OCI-LY1 (cell line): Measurements from ENCODE around the gene MOB3C.

Experiments
- H2AFZ ChIP-seq: fragments of 200-600 bp; sonication (generic), shearing (Covaris generic); 2 replicates; pipeline ENCODE4 v1.6.0; 2014; ENCODE audit warnings: antibody characterized with exemption, mild to moderate bottlenecking, low read length
- H3F3A ChIP-seq: fragments of 200-600 bp; sonication (generic), shearing (Covaris generic); 2 replicates; pipeline ENCODE4 v1.6.0; 2014; ENCODE audit warnings: mild to moderate bottlenecking, antibody characterized with exemption, low read length, moderate library complexity; ENCODE audit not compliant: insufficient read depth
- H3K27ac ChIP-seq: fragments of 200-600 bp; sonication (generic); 2 replicates; pipeline ENCODE4 v1.5.1; 2014; ENCODE audit warnings: low read length, mixed run types, mild to moderate bottlenecking, low read depth; ENCODE audit not compliant: poor library complexity, severe bottlenecking
- H3K27me3 ChIP-seq: fragments of 200-600 bp; sonication (generic); 2 replicates; pipeline ENCODE4 v1.6.0; 2014; ENCODE audit warnings: antibody characterized with exemption, mild to moderate bottlenecking, low read length, moderate library complexity; ENCODE audit not compliant: insufficient read depth
- H3K36me3 ChIP-seq: fragments of 200-600 bp; sonication (generic); 2 replicates; pipeline ENCODE4 v1.6.1; 2014; ENCODE audit warnings: mild to moderate bottlenecking, antibody characterized with exemption, low read length, moderate library complexity, mixed read lengths; ENCODE audit not compliant: insufficient read depth
- H3K4me1 ChIP-seq: fragments of 200-600 bp; sonication (generic); 2 replicates; pipeline ENCODE4 v1.5.1; 2014; ENCODE audit warnings: mild to moderate bottlenecking, low read length, moderate library complexity; ENCODE audit not compliant: insufficient read depth, severe bottlenecking
- H3K4me2 ChIP-seq: fragments of 200-600 bp; sonication (generic), shearing (Covaris generic); 2 replicates; pipeline ENCODE4 v1.6.1; 2014; ENCODE audit warnings: low read length
- H3K4me3 ChIP-seq: fragments of 200-600 bp; sonication (generic); 2 replicates; pipeline ENCODE4 v1.5.1; 2014; ENCODE audit warnings: low read length, low read depth, mild to moderate bottlenecking, mixed read lengths; ENCODE audit not compliant: poor library complexity, severe bottlenecking
- H3K79me2 ChIP-seq: fragments of 200-600 bp; shearing (Covaris generic); 2 replicates; pipeline ENCODE4 v1.6.1; 2016; ENCODE audit warnings: mixed run types, low read length, mixed read lengths; ENCODE audit not compliant: insufficient read depth
- H3K9ac ChIP-seq: fragments of 200-600 bp; sonication (generic), shearing (Covaris generic); 2 replicates; pipeline ENCODE4 v1.6.1; 2014; ENCODE audit warnings: mild to moderate bottlenecking, low read length, mixed read lengths
- H3K9me2 ChIP-seq: fragments of 200-600 bp; sonication (generic), shearing (Covaris generic); 2 replicates; pipeline ENCODE4 v1.6.1; 2014; ENCODE audit warnings: low read depth, mild to moderate bottlenecking, low read length, mixed read lengths
- H3K9me3 ChIP-seq: fragments of 200-600 bp; shearing (Covaris generic); 2 replicates; pipeline ENCODE4 v1.6.1; 2014; ENCODE audit warnings: low read length, mixed read lengths
- H4K20me1 ChIP-seq: fragments of 200-600 bp; sonication (generic), shearing (Covaris generic); 2 replicates; pipeline ENCODE4 v1.6.0; 2016; ENCODE audit warnings: mild to moderate bottlenecking, low read length; ENCODE audit not compliant: insufficient read depth
- CTCF ChIP-seq: fragments of 200-600 bp; sonication (generic), shearing (Covaris generic); IDR thresholded peaks from 2 replicates; pipeline ENCODE4 v1.5.1; 2017; ENCODE audit warnings: mild to moderate bottlenecking, antibody characterized with exemption, low read length, moderate library complexity, mixed read lengths
- EZH2 ChIP-seq: fragments of 200-600 bp; sonication (generic), shearing (Covaris generic); IDR thresholded peaks from 2 replicates; pipeline ENCODE4 v1.8.0; 2017; ENCODE audit warnings: borderline replicate concordance, mixed run types, mild to moderate bottlenecking, antibody characterized with exemption, low read length, moderate library complexity, mixed read lengths

The MOB3C gene

DNA sequence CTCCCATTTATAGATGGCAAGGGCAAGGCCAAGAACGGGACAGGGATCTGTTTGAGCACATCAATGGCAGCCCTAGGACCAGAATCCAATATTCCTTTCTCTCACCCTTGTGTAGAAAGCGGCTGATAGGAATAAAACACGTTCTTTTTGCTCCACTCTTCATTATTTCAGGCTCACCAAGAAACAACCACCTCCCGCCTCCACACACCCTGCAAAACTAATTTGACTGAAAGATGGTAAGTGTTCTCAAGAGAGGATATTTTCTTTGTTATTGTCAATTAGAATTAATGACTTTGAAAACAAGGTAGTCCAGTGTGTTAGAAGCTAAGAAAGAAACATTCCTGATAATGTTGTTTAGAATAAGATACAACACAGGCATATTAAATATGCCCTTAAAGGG, 53.3 kb downstream of the MOB3C start:
- no peak overlapping the region for H3K4me3 ChIP-seq
- no peaks in the 10 kb centered on the region for H3F3A ChIP-seq
- no peak overlapping the region for H3K27ac ChIP-seq
- H3K27me3 ChIP-seq, result no peaks in the 10 kb centered on the region
- H3K36me3 ChIP-seq, result peaks cover 5% of the 10 kb centered on the region; the same call in 1 of the 2 replicates
- H2AFZ ChIP-seq, result no peak overlapping the region
- no peaks in the 10 kb centered on the region for H4K20me1 ChIP-seq
- no peaks in the 10 kb centered on the region for H3K9me3 ChIP-seq
- no peaks in the 10 kb centered on the region for H3K79me2 ChIP-seq
- H3K9me2 ChIP-seq, result no peaks in the 10 kb centered on the region
- H3K9ac ChIP-seq, result no peak overlapping the region
- no peaks in the 10 kb centered on the region for H3K4me1 ChIP-seq
- TF ChIP-seq EZH2 (no peak), CTCF (no peak)
- no peak overlapping the region for H3K4me2 ChIP-seq

DNA sequence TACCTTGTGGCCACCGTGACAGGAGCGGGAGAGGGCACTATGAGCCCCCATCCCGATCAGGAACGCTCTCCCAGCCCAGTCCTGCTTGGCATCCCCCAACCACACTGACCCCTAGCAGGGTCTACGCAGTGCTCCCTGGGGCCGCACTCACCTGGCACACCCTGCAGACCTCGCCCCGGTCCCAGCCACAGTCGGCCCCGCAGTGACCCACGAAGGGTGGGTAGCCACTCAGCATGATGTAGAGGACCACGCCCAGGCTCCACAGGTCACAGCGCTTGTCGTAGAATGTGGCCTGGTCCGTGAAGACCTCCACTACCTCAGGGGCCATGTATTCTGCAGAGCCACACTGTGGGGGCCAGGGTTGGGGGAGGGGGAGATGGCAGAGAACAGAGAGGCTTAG, 54.1 kb downstream of the MOB3C start:
- Histone ChIP-seq H3K36me3 (peaks cover 4% of the 10 kb centered on the region; the same call in 1 of the 2 replicates), H3K27me3 (no peaks in the 10 kb centered on the region), H3K9ac (no peak overlapping the region), H3K9me2 (no peaks in the 10 kb centered on the region), H3F3A (no peaks in the 10 kb centered on the region), H3K79me2 (no peaks in the 10 kb centered on the region), H3K27ac (no peak overlapping the region), H4K20me1 (no peaks in the 10 kb centered on the region), H3K4me1 (no peaks in the 10 kb centered on the region), H3K9me3 (no peaks in the 10 kb centered on the region), H2AFZ (no peak overlapping the region), H3K4me2 (no peak overlapping the region), H3K4me3 (no peak overlapping the region)
- TF ChIP-seq CTCF, result no peak
- TF ChIP-seq EZH2, result no peak

GRCh38 chr1:46558966-46559365, 57.6 kb downstream of the MOB3C start:
- TF ChIP-seq EZH2 (no peak), CTCF (no peak)

More at GRCh38 chr1:46558966-46559365, 57.6 kb downstream of the MOB3C start:
- Histone ChIP-seq H3F3A (no peaks in the 10 kb centered on the region), H3K27me3 (no peaks in the 10 kb centered on the region), H3K9ac (no peak overlapping the region), H3K4me2 (no peak overlapping the region), H3K9me3 (no peaks in the 10 kb centered on the region), H3K9me2 (no peaks in the 10 kb centered on the region), H3K36me3 (no peaks in the 10 kb centered on the region), H4K20me1 (no peaks in the 10 kb centered on the region), H2AFZ (no peak overlapping the region), H3K79me2 (no peaks in the 10 kb centered on the region), H3K27ac (no peak overlapping the region), H3K4me3 (no peak overlapping the region), H3K4me1 (no peaks in the 10 kb centered on the region)
